SK-N-MC (cell line): Measurements from ENCODE around the gene JPH3.

ENCODE experiments used
- EZH2 ChIP-seq: fragments of 200-600 bp; sonication (generic); IDR thresholded peaks from one replicate; pipeline ENCODE4 v1.6.1; 2017; ENCODE audit warnings: antibody characterized with exemption
- FOXP2 ChIP-seq: optimal IDR thresholded peaks from 2 replicates; pipeline ENCODE3; 2011; ENCODE audit warnings: mild to moderate bottlenecking, moderate library complexity; ENCODE audit not compliant: insufficient read depth; ENCODE audit errors: extremely low read length, control extremely low read depth
- POLR2AphosphoS5 ChIP-seq: IDR thresholded peaks from 2 replicates; pipeline ENCODE4 v1.6.1; 2012; ENCODE audit warnings: mild to moderate bottlenecking, low read depth, low read length, borderline replicate concordance

GRCh38 chr16:87602821-87603683 is 744 bp downstream of the JPH3 start:
- TF ChIP-seq POLR2AphosphoS5 (no peak), EZH2 (no peak), FOXP2 (no peak)
